Lower leg skin (tissue), 4 donors: Measurements from ENCODE around the gene SEMA6A. TPM values are rescaled to one million over a fixed set of nuclear protein-coding genes. Genes with fewer than 3 reads are reported as not detected.

ENCODE experiments used
- DNase-seq, 2 donors: peaks; one replicate each; pipeline ENCODE4 v3.0.0-alpha.2; 2019; ENCODE audit warnings: low spot score in 2 of 2
- H3K4me3 ChIP-seq: fragments of 200-600 bp; sonication (generic); 2 replicates; pipeline ENCODE4 v1.5.1; 2017; ENCODE audit warnings: mild to moderate bottlenecking, low read depth; ENCODE audit not compliant: poor library complexity, severe bottlenecking
- CTCF ChIP-seq, 3 donors: fragments of 450-650 bp; IDR thresholded peaks; one replicate each; pipeline ENCODE4 v1.5.1; 2016; ENCODE audit warnings: antibody characterized with exemption in 3 of 3, mild to moderate bottlenecking in 3 of 3, moderate library complexity in 2 of 3
- POLR2A ChIP-seq, 2 donors: fragments of 450-650 bp; IDR thresholded peaks; one replicate each; pipeline ENCODE4 v1.6.1; 2016 to 2017; ENCODE audit warnings: antibody characterized with exemption in 2 of 2, mild to moderate bottlenecking in 1 of 2, moderate library complexity in 1 of 2
- WGBS, 2 donors: methylation state at CpG; one replicate each; pipeline ENCODE4 v1.1.5; 2018; 5-methylcytosine and 5-hydroxymethylcytosine counted together
- intact Hi-C: fragments of 100-400 bp; cut with DNase I; formaldehyde crosslinking; loops from one replicate; pipeline ENCODE4 v1.15.0; 2023; ENCODE audit warnings: low total_unique reads
- total RNA-seq, 4 donors: library from RNA; depleted of rRNA; stranded (reverse); fragments of >200 nt; gene quantifications; one replicate each; pipeline ENCODE4 v1.1.0, GENCODE V29; 2016

Gene SEMA6A
- total RNA-seq, 4 donors from 2014 or later, result 7.0 to 21.8 (median 10.1) TPM

GRCh38 chr5:116423587-116424257 is 150.9 kb downstream of the SEMA6A start:
- intact Hi-C loops, result no loop called here
- no peak overlapping the region for H3K4me3 ChIP-seq
- TF ChIP-seq CTCF (IDR thresholded peaks at IDR 0.05) (no peak), POLR2A (IDR thresholded peaks at IDR 0.05) (no peak)
- no peak for DNase-seq
- WGBS, 2 donors, result 82 to 99% methylated on average over 5 of the region's 5 CpGs

- intact Hi-C loops, result no loop called here
- TF ChIP-seq POLR2A (IDR thresholded peaks at IDR 0.05) (no peak), CTCF (IDR thresholded peaks at IDR 0.05) (no peak)
- no peak overlapping the region for H3K4me3 ChIP-seq
- DNase-seq, result no peak
These were observed 151.5 kb downstream of the SEMA6A start for GRCh38 chr5:116423141-116423540.

- TF ChIP-seq POLR2A (IDR thresholded peaks at IDR 0.05) (no peak), CTCF (IDR thresholded peaks at IDR 0.05) (no peak)
- 90 to 97% methylated on average over 5 of the region's 5 CpGs for WGBS, 2 donors
- no peak for DNase-seq
- intact Hi-C loops, result no loop called here
- H3K4me3 ChIP-seq, result no peak overlapping the region
These were observed 153.5 kb downstream of the SEMA6A start for GRCh38 chr5:116421080-116421629.

GRCh38 chr5:116420540-116420939 is 154.1 kb downstream of the SEMA6A start:
- WGBS, 2 donors, result 70 to 81% methylated on average over 4 of the region's 4 CpGs
- H3K4me3 ChIP-seq, result no peak overlapping the region
- TF ChIP-seq CTCF (IDR thresholded peaks at IDR 0.05) (no peak), POLR2A (IDR thresholded peaks at IDR 0.05) (no peak)
- intact Hi-C loops, result no loop called here
- DNase-seq, result no peak

GRCh38 chr5:116419258-116419657 is 155.4 kb downstream of the SEMA6A start:
- H3K4me3 ChIP-seq, result no peak overlapping the region
- WGBS, 2 donors, result 58 to 71% methylated on average over 1 of the region's 1 CpG
- no peak for DNase-seq
- no peak for TF ChIP-seq CTCF (IDR thresholded peaks at IDR 0.05)
- TF ChIP-seq POLR2A (IDR thresholded peaks at IDR 0.05), result no peak
- intact Hi-C loops, result no loop called here

- no peak for DNase-seq
- TF ChIP-seq POLR2A (IDR thresholded peaks at IDR 0.05) (no peak), CTCF (IDR thresholded peaks at IDR 0.05) (no peak)
- 64 to 67% methylated on average over 3 of the region's 3 CpGs for WGBS, 2 donors
- H3K4me3 ChIP-seq, result no peak overlapping the region
- intact Hi-C loops, result no loop called here
These were observed 155.8 kb downstream of the SEMA6A start for GRCh38 chr5:116418774-116419173.
